ENCODE results near the gene MFSD12.

- no peak for TF ChIP-seq SALL2 (tag by site-specific recombination; IDR thresholded peaks at IDR 0.05; ENCODE audit: borderline replicate concordance)
- TF ChIP-seq YY1 (tag by site-specific recombination; IDR thresholded peaks at IDR 0.05): peak; percentile 67
- no peak for TF ChIP-seq ZNF560 (tag by site-specific recombination; IDR thresholded peaks at IDR 0.05; ENCODE audit: borderline replicate concordance)
- TF ChIP-seq MYNN (tag by site-specific recombination; IDR thresholded peaks at IDR 0.05; ENCODE audit: borderline replicate concordance): no peak
- no peak for TF ChIP-seq CTCF (tag by site-specific recombination; IDR thresholded peaks at IDR 0.05)
- no peak for TF ChIP-seq REPIN1 (tag by site-specific recombination; IDR thresholded peaks at IDR 0.05; ENCODE audit: low read depth)
- no peak for TF ChIP-seq ZBTB17 (tag by site-specific recombination; IDR thresholded peaks at IDR 0.05)
- TF ChIP-seq ZNF501 (tag by site-specific recombination; IDR thresholded peaks at IDR 0.05): no peak
- no peak for TF ChIP-seq ZFP3 (tag by site-specific recombination; IDR thresholded peaks at IDR 0.05; ENCODE audit: low read depth)
- no peak for TF ChIP-seq ZNF549 (tag by site-specific recombination; IDR thresholded peaks at IDR 0.05)
- TF ChIP-seq ZBTB7A (tag by site-specific recombination; IDR thresholded peaks at IDR 0.05; ENCODE audit: low read depth): peak; percentile 89
- no peak for TF ChIP-seq BCL6B (tag by site-specific recombination; IDR thresholded peaks at IDR 0.05)
- TF ChIP-seq ZBTB44 (tag by site-specific recombination; IDR thresholded peaks at IDR 0.05): no peak
- TF ChIP-seq ZNF114 (tag by site-specific recombination; IDR thresholded peaks at IDR 0.05): no peak
Measured at GRCh38 chr19:3573162-3573857, 15.9 kb upstream of the MFSD12 start.

Measured in HEK293 (cell line).